ENCODE measurements around the gene CPT1B.

GRCh38 chr22:50577697-50577986 is 585 bp downstream of the CPT1B start:
- no peak for TF ChIP-seq CTCF (IDR thresholded peaks at IDR 0.05)
- TF ChIP-seq POLR2A (IDR thresholded peaks at IDR 0.05), result no peak

All from right lobe of liver (tissue), 4 donors.